H9 (cell line): ENCODE results near the gene FREM2. TPM values are rescaled to one million over a fixed set of nuclear protein-coding genes. Genes with fewer than 3 reads are reported as not detected.

ENCODE experiments used
- DNase-seq: peaks from one replicate; pipeline ENCODE4 v3.0.0-alpha.2; 2017
- H2AFZ ChIP-seq: one replicate; pipeline ENCODE4 v1.6.1; 2013; ENCODE audit warnings: mild to moderate bottlenecking, low read length, control low read depth, moderate library complexity
- H2AK5ac ChIP-seq: 2 replicates; pipeline ENCODE4 v1.6.1; 2013; ENCODE audit warnings: low read length, control low read depth, mixed read lengths; ENCODE audit not compliant: insufficient read length
- H2BK120ac ChIP-seq: one replicate; pipeline ENCODE4 v1.6.1; 2013; ENCODE audit warnings: low read depth, mild to moderate bottlenecking, low read length, control low read depth, inconsistent platforms; ENCODE audit not compliant: poor library complexity, severe bottlenecking
- H2BK12ac ChIP-seq: 2 replicates; pipeline ENCODE4 v1.6.1; 2013; ENCODE audit warnings: low read length, control low read depth, mixed read lengths, low read depth; ENCODE audit not compliant: insufficient read length
- H2BK15ac ChIP-seq: 2 replicates; pipeline ENCODE4 v1.6.1; 2013; ENCODE audit warnings: low read depth, low read length, control low read depth
- H2BK20ac ChIP-seq: one replicate; pipeline ENCODE4 v1.6.1; 2013; ENCODE audit warnings: low read depth, mild to moderate bottlenecking, low read length, control low read depth, inconsistent platforms; ENCODE audit not compliant: poor library complexity, severe bottlenecking
- H2BK5ac ChIP-seq: 2 replicates; pipeline ENCODE4 v1.6.1; 2013; ENCODE audit warnings: low read length, control low read depth, mixed read lengths; ENCODE audit not compliant: insufficient read length
- H3K14ac ChIP-seq: 2 replicates; pipeline ENCODE4 v1.6.1; 2013; ENCODE audit warnings: low read length, control low read depth; ENCODE audit not compliant: insufficient read depth
- H3K18ac ChIP-seq: 2 replicates; pipeline ENCODE4 v1.6.1; 2013; ENCODE audit warnings: low read depth, mild to moderate bottlenecking, mixed read lengths, low read length, control low read depth; ENCODE audit not compliant: insufficient read length
- H3K23ac ChIP-seq: 2 replicates; pipeline ENCODE4 v1.6.1; 2013; ENCODE audit warnings: low read length, control low read depth, mixed read lengths, low read depth; ENCODE audit not compliant: insufficient read length
- H3K23me2 ChIP-seq: 2 replicates; pipeline ENCODE4 v1.6.1; 2013; ENCODE audit warnings: low read depth, mild to moderate bottlenecking, mixed read lengths, low read length, control low read depth; ENCODE audit not compliant: insufficient read length, poor library complexity, severe bottlenecking
- H3K27ac ChIP-seq: 2 replicates; pipeline ENCODE4 v1.5.1; 2013; ENCODE audit warnings: low read length, control low read depth, mixed read lengths, low read depth; ENCODE audit not compliant: insufficient read length
- H3K27me3 ChIP-seq: 2 replicates; pipeline ENCODE4 v1.6.1; 2013; ENCODE audit warnings: low read length, control low read depth, inconsistent platforms; ENCODE audit not compliant: insufficient read depth
- H3K4ac ChIP-seq: 2 replicates; pipeline ENCODE4 v1.6.1; 2013; ENCODE audit warnings: low read depth, mild to moderate bottlenecking, control low read depth, inconsistent platforms, low read length, moderate library complexity
- H3K4me1 ChIP-seq: 2 replicates; pipeline ENCODE4 v1.6.1; 2013; ENCODE audit warnings: low read length, control low read depth, inconsistent platforms; ENCODE audit not compliant: insufficient read depth
- H3K4me2 ChIP-seq: 2 replicates; pipeline ENCODE4 v1.6.1; 2013; ENCODE audit warnings: low read length, control low read depth, mixed read lengths; ENCODE audit not compliant: insufficient read length, insufficient read depth
- H3K56ac ChIP-seq: 2 replicates; pipeline ENCODE4 v1.6.1; 2013; ENCODE audit warnings: low read depth, mild to moderate bottlenecking, mixed read lengths, low read length, control low read depth; ENCODE audit not compliant: insufficient read length
- H3K79me1 ChIP-seq: 2 replicates; pipeline ENCODE4 v1.6.1; 2013; ENCODE audit warnings: low read depth, mild to moderate bottlenecking, moderate library complexity, low read length, control low read depth, inconsistent platforms; ENCODE audit not compliant: insufficient read depth, poor library complexity, severe bottlenecking
- H3K79me2 ChIP-seq: 2 replicates; pipeline ENCODE4 v1.6.1; 2013; ENCODE audit warnings: low read length, control low read depth, inconsistent platforms; ENCODE audit not compliant: insufficient read depth
- H3K9ac ChIP-seq: 2 replicates; pipeline ENCODE4 v1.6.1; 2013; ENCODE audit warnings: low read length, control low read depth, mixed read lengths; ENCODE audit not compliant: insufficient read length; ENCODE audit errors: extremely low read depth
- H3K9me3 ChIP-seq: one replicate; pipeline ENCODE4 v1.6.1; 2013; ENCODE audit warnings: low read depth, low read length, inconsistent platforms; ENCODE audit not compliant: control insufficient read depth
- H3T11ph ChIP-seq: one replicate; pipeline ENCODE4 v1.6.1; 2013; ENCODE audit warnings: mild to moderate bottlenecking, low read length, control low read depth, inconsistent platforms
- H4K20me1 ChIP-seq: one replicate; pipeline ENCODE4 v1.6.1; 2013; ENCODE audit not compliant: control insufficient read depth, insufficient read length, insufficient read depth
- H4K5ac ChIP-seq: 2 replicates; pipeline ENCODE4 v1.6.1; 2013; ENCODE audit warnings: low read depth, mild to moderate bottlenecking, mixed read lengths, low read length, control low read depth; ENCODE audit not compliant: insufficient read length
- H4K8ac ChIP-seq: replicated peaks from 2 replicates; pipeline ENCODE4 v1.6.1; 2013; ENCODE audit warnings: low read length, control low read depth, mixed read lengths, low read depth; ENCODE audit not compliant: insufficient read length
- H4K91ac ChIP-seq: 2 replicates; pipeline ENCODE4 v1.6.1; 2013; ENCODE audit warnings: low read depth, mild to moderate bottlenecking, moderate library complexity, mixed read lengths, low read length, control low read depth; ENCODE audit not compliant: insufficient read length
- H3K27ac Mint-ChIP-seq, 3 experiments: 2 replicates in 2 of 3; 3 replicates in 1 of 3; pipeline ENCODE4 v1.8.0; 2020 to 2021; ENCODE audit warnings: mixed read lengths in 3 of 3, mild to moderate bottlenecking in 1 of 3, moderate library complexity in 1 of 3
- H3K27me3 Mint-ChIP-seq: 2 replicates; pipeline ENCODE4 v1.8.0; 2021; ENCODE audit warnings: low read depth, mild to moderate bottlenecking, moderate library complexity, mixed read lengths
- H3K36me3 Mint-ChIP-seq, 3 experiments: 2 replicates in 2 of 3; 3 replicates in 1 of 3; pipeline ENCODE4 v1.8.0; 2020 to 2021; ENCODE audit warnings: low read depth in 3 of 3, mixed read lengths in 3 of 3; ENCODE audit not compliant: insufficient read depth in 1 of 3
- H3K4me1 Mint-ChIP-seq, 2 experiments: 2 replicates each; pipeline ENCODE4 v1.8.0; 2020; ENCODE audit warnings: mixed read lengths in 2 of 2
- H3K4me3 Mint-ChIP-seq, 2 experiments: 2 replicates in 1 of 2; 3 replicates in 1 of 2; pipeline ENCODE4 v1.8.0; 2020 to 2021; ENCODE audit warnings: mild to moderate bottlenecking in 2 of 2, mixed read lengths in 2 of 2, moderate library complexity in 1 of 2
- H3K9me3 Mint-ChIP-seq, 2 experiments: 2 replicates in 1 of 2; 3 replicates in 1 of 2; pipeline ENCODE4 v1.8.0; 2020; ENCODE audit warnings: mild to moderate bottlenecking in 2 of 2, mixed read lengths in 2 of 2, moderate library complexity in 1 of 2
- WGBS: extraction: QIAGEN DNeasy Blood & Tissue Kit; methylation state at CpG from one replicate; pipeline ENCODE4 v1.1.7; 2013; ENCODE audit warnings: missing lambda C conversion rate, low lambda C conversion rate, mixed read lengths; ENCODE audit not compliant: insufficient read length; ENCODE audit errors: extremely low coverage; 5-methylcytosine and 5-hydroxymethylcytosine counted together
- total RNA-seq: library from RNA; stranded (reverse); gene quantifications from 2 replicates; pipeline ENCODE4 v1.2.1, GENCODE V29; 2021
- TF ChIP-seq, protein P1 (sequence below): fragments of 200-600 bp; sonication (generic); conservative IDR thresholded peaks from 3 replicates; pipeline ENCODE4 v1.8.0; 2021; ENCODE audit warnings: antibody characterized with exemption, mild to moderate bottlenecking

The FREM2 gene
- total RNA-seq, 1 experiment from 2014 or later: 16.0 TPM

DNA sequence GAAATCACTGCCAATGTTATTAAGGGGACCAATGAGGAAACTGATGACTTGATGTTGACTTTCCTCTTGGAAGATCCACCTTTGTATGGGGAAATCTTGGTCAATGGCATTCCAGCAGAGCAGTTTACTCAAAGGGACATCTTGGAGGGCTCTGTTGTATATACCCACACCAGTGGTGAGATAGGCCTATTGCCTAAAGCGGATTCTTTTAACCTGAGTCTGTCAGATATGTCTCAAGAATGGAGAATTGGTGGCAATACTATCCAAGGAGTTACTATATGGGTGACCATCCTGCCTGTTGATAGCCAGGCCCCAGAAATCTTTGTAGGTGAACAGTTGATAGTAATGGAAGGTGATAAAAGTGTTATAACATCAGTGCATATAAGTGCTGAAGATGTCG is 3.4 kb downstream of the FREM2 start:
- Mint-ChIP-seq H3K4me3 (no peak overlapping the region), H3K27me3 (peaks cover 22% of the 10 kb centered on the region), H3K4me1 (peaks cover 26 to 29% of the 10 kb centered on the region in 2 experiments), H3K9me3 (peaks cover 10 to 17% of the 10 kb centered on the region in 2 experiments; a peak in 4 of 5 replicates), H3K36me3 (peaks cover 37 to 41% (median 38%) of the 10 kb centered on the region in 3 experiments), H3K27ac (no peak overlapping the region)
- no peak overlapping the region for H2BK20ac ChIP-seq
- no peak overlapping the region for H4K91ac ChIP-seq
- H3K9me3 ChIP-seq: no peaks in the 10 kb centered on the region
- DNase-seq: no peak
- H3K4me2 ChIP-seq: no peak overlapping the region
- H3K4me1 ChIP-seq: peaks cover 3% of the 10 kb centered on the region; the same call in 1 of the 2 replicates
- H2BK12ac ChIP-seq: no peak overlapping the region
- TF ChIP-seq, protein P1, sequence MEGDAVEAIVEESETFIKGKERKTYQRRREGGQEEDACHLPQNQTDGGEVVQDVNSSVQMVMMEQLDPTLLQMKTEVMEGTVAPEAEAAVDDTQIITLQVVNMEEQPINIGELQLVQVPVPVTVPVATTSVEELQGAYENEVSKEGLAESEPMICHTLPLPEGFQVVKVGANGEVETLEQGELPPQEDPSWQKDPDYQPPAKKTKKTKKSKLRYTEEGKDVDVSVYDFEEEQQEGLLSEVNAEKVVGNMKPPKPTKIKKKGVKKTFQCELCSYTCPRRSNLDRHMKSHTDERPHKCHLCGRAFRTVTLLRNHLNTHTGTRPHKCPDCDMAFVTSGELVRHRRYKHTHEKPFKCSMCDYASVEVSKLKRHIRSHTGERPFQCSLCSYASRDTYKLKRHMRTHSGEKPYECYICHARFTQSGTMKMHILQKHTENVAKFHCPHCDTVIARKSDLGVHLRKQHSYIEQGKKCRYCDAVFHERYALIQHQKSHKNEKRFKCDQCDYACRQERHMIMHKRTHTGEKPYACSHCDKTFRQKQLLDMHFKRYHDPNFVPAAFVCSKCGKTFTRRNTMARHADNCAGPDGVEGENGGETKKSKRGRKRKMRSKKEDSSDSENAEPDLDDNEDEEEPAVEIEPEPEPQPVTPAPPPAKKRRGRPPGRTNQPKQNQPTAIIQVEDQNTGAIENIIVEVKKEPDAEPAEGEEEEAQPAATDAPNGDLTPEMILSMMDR: no peak
- no peak overlapping the region for H2AFZ ChIP-seq
- no peak overlapping the region for H3K27ac ChIP-seq
- no CpG with 5 or more reads among the region's 2 CpGs for WGBS
- H3K18ac ChIP-seq: no peak overlapping the region
- H3K79me1 ChIP-seq: peaks cover 3% of the 10 kb centered on the region
- H3K27me3 ChIP-seq: peaks cover 3% of the 10 kb centered on the region; the same call in 1 of the 2 replicates
- no peak overlapping the region for H4K5ac ChIP-seq
- no peak overlapping the region for H3K14ac ChIP-seq
- H3K23me2 ChIP-seq: peaks cover 18% of the 10 kb centered on the region
- H3K56ac ChIP-seq: no peak overlapping the region
- H2AK5ac ChIP-seq: no peak overlapping the region
- no peak overlapping the region for H2BK120ac ChIP-seq
- H3K9ac ChIP-seq: no peak overlapping the region
- no peak overlapping the region for H3T11ph ChIP-seq
- no peak overlapping the region for H3K23ac ChIP-seq
- H2BK15ac ChIP-seq: no peak overlapping the region
- no peaks in the 10 kb centered on the region for H4K20me1 ChIP-seq
- no peak overlapping the region for H3K4ac ChIP-seq
- H2BK5ac ChIP-seq: no peak overlapping the region
- H3K79me2 ChIP-seq: no peaks in the 10 kb centered on the region
- no peak overlapping the region for H4K8ac ChIP-seq
